DMS114 treated with DMSO at 0.1 percent for 48 hours (cell line): ENCODE measurements around the gene SRD5A3.
"Not testable (repeated sequence)": the region's sequence is repeated elsewhere in the genome, so short reads cannot be mapped to it uniquely, and the experiment has no call there.

Experiments used
- DNase-seq: peaks from one replicate; lab custom pipeline; 2025; ENCODE audit not compliant: unreplicated experiment; lab: John Stamatoyannopoulos, UW

Gene SRD5A3

GRCh38 chr4:55345054-55345453 lies 988 bp upstream of the SRD5A3 start:
- DNase-seq = no peak

- no peak for DNase-seq
Measured at GRCh38 chr4:55346851-55347255, 811 bp downstream of the SRD5A3 start.

GRCh38 chr4:55347610-55348228 lies 1.7 kb downstream of the SRD5A3 start:
- DNase-seq = no peak

DNA sequence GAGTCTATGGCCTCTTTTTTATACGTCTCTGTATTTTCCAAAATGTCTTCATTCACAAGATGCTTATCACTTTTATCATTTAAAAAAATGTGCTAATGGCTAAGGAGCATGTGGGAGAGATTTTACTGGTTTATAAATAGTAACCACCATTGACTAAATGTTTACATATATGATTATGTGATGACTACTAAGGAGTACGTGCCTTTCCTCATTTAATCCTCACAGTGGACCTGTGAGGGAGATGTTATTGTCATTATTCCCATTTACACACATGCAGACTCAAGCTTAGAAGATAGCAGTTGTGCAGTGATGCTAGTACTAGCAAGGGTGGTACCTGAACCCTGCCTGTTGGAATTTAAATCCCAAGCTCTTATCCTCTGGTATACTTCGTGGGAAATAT lies 2.4 kb downstream of the SRD5A3 start:
- DNase-seq = no peak

GRCh38 chr4:55350870-55351269 lies 4.8 kb downstream of the SRD5A3 start:
- not testable (repeated sequence) for DNase-seq

- no peak for DNase-seq
Measured at GRCh38 chr4:55351824-55352223, 5.8 kb downstream of the SRD5A3 start.

DNA sequence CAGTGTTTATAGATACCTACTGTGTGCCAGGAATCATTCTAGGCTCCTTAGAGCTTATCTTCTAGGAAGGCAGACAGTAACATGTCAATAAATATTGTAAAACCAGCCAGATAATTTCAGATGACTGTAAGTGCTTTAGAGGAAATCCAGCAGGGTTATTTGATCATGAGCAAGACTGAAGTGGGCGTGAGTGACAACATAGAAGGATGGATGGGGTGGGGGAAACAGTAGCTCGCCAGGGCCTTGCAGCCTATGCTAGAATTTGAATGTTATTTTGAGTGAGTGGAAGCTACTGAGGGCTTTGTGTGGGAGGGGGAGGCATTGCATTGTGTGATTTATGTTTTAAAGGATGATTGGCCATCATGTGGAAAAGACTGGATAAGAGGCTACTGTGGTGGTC lies 6.7 kb downstream of the SRD5A3 start:
- no peak for DNase-seq

GRCh38 chr4:55353228-55353747 lies 7.2 kb downstream of the SRD5A3 start:
- DNase-seq = not testable (repeated sequence)

DNA sequence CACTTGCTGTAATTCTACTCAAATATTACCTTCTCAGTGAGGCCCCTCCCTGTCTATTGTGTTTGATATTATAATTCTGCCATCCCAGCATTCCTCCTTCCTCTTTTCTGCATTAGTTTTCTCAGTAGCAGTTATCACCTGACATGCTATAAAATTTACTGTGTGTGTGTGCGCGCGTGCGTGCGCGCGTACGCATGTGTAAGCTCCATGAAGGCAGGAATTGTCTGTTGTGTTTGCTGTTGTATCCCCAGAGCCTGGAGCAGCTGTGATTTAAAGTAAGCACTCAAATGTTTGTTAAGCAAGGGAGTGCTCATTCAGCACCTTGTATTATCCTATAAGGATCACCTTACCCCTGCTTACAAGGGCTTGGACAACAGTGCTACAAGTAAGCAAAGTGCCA lies 8.6 kb downstream of the SRD5A3 start:
- no peak for DNase-seq

DNA sequence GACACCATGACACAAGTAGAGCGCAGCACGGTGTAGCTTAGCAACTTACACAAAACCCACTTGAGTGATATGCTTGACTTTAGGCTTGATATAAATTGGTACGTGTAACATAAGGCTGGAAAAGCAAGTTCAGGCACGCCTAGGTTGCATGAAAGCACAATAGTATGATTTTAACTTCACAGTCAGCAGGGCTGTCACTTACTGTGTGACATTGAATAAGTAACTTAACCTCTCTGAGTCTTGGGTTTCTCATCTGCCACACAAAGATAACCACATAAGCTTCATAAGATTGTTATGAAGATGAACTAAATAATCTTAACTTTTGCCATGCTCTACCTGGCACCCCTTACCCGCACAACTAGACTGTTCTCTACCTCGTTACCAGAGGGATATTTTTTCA lies 9.5 kb downstream of the SRD5A3 start:
- DNase-seq = no peak

- DNase-seq = no peak
Measured at GRCh38 chr4:55356991-55357461, 11.0 kb downstream of the SRD5A3 start.

GRCh38 chr4:55358246-55358645 lies 12.2 kb downstream of the SRD5A3 start:
- no peak for DNase-seq

DNA sequence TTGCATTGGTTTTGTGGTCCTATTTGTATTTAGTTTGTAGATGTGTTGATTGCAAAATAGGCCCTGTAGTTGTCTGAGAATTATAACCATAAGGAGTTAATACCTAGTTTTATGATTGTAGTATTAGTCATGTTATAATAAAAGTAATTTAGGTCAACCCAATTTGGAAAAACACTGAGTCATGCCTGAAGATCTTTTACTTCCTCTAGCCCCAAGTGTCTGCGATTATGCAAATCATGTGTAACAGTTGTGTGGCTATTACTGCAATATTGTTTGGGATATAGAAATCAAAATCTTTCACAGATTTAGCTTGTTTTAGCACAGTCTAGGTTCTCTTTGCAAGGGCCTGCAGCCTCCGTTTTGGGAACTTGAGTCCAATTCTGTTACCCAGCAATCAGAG lies 12.6 kb downstream of the SRD5A3 start:
- no peak for DNase-seq

GRCh38 chr4:55359397-55359916 lies 13.4 kb downstream of the SRD5A3 start:
- DNase-seq = no peak

GRCh38 chr4:55362938-55363337 lies 16.9 kb downstream of the SRD5A3 start:
- not testable (repeated sequence) for DNase-seq

- DNase-seq = no peak
Measured at GRCh38 chr4:55363691-55364351, 17.8 kb downstream of the SRD5A3 start.

DNA sequence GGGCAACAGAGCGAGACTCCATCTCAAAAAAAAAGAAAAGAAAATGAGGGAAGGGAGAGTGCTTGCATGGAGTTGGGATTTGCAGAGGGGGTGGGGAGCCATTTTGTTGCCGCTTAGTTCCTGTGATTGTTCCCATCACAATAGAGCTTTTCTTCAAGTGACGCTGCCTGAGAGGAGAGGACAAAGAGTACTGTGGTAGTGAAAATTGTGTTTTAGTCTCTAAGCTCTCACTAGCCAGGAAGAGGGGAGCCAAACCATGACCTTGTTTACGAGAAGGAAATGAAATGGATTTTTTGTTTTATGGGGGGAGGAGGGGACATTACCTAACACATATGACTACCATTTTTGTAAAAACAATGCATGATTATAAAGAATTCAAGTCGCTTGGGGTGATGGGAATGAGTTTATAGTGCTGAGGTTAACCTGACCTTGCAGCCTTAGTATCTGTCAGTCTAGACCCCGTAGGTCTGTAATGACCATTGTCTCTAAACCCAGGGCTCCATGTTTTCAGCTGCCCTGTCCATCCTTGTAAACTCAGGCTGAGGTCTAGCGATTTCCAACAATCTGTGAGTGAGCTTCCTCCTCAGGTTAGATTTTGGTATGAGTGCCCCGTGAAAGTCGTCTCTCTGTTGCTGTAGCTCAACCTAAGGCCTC lies 18.8 kb downstream of the SRD5A3 start:
- DNase-seq = no peak

- DNase-seq = no peak
Measured at GRCh38 chr4:55365345-55365728, 19.3 kb downstream of the SRD5A3 start.

DNA sequence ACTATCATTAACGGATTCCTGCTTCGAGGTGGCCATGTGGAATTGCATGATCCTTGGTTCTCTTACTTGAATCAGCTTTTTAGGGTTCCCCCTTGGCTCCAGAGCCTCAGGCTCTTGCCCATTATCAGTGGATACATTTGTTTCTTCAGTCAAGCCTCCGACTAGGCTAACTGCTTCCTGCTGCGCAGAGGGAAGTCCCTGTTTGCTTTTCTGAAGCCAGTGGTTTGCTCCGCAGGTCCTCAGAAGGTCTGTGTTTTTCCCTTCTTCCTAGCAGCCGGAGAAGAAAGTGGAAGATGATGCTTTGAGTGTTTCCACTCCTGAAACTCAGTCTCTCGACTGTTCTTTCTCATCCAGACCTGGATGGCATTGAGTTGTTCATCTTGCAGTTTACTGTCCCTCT lies 20.6 kb downstream of the SRD5A3 start:
- no peak for DNase-seq

GRCh38 chr4:55367084-55367722 lies 21.2 kb downstream of the SRD5A3 start:
- no peak for DNase-seq

DNA sequence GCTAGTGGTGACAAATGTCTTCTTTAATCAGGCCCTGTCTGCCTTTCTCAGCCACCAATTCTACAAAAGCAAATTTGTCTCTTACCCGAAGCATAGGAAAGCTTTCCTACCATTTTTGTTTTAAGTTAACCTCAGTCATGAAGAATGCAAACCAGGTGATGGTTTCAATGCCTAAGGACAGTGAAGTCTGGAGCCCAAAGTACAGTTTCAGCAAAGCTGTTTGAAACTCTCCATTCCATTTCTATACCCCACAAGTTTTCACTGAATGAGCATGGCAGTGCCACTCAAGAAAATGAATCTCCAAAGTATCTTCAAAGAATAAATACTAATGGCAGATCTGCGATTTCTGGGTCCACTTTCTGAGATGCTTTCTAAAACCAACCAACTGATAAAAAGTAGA lies 23.9 kb downstream of the SRD5A3 start:
- no peak for DNase-seq
